K562 (cell line): ENCODE data around the gene MRPS24. TPM values are rescaled to one million over a fixed set of nuclear protein-coding genes. Genes with fewer than 3 reads are reported as not detected.
A peak's percentile ranks its signal among the peaks of the same experiment; 100 is the strongest.

Source experiments
- ATAC-seq: fragments of 200-7000 bp; cut with Tn5 transposase; 3 replicates; pipeline ENCODE4 v1.9.1; 2020; ENCODE audit warnings: moderate library complexity
- BruUV-seq: library from RNA; stranded (reverse); fragments of 400-500 nt; replicated peaks from 2 replicates; lab custom pipeline; 2021; lab: Mats Ljungman, UMichigan
- CTCF ChIA-PET: fragments of 300-600 bp; formaldehyde crosslinking; extraction: SDS; loops from one replicate; lab custom pipeline; 2021; ENCODE audit warnings: low intra/inter-chr PET ratio; lab: Yijun Ruan, JAX
- POLR2A ChIA-PET: fragments of 300-600, 350-650 bp; sonication (Branson Sonifier 250); formaldehyde crosslinking; extraction: SDS; loops from one replicate; lab custom pipeline; 2021; ENCODE audit warnings: antibody characterized with exemption, inconsistent platforms; lab: Yijun Ruan, JAX
- DNase-seq, 4 experiments: peaks; one replicate each; pipeline versions ENCODE4 v3.0.0 to v3.0.0-alpha.2; 2011 to 2018; ENCODE audit warnings: low spot score in 3 of 4, mixed read lengths in 3 of 4; ENCODE audit errors: extremely low read depth in 1 of 4
- FAIRE-seq: peaks from 2 replicates; lab custom pipeline; 2011; peaks lifted over from hg19 to GRCh38; lab: Jason Lieb, UNC
- H2AFZ ChIP-seq: 2 replicates; pipeline ENCODE4 v1.6.0; 2011; ENCODE audit warnings: low read depth, low read length, control low read depth, inconsistent platforms
- H3K27ac ChIP-seq: fragments of 200-600 bp; 3 replicates; pipeline ENCODE4 v1.8.0; 2011; ENCODE audit warnings: low read depth, mild to moderate bottlenecking, control low read depth, inconsistent platforms, low read length, moderate library complexity, mixed read lengths; ENCODE audit errors: extremely low read depth
- H3K27me3 ChIP-seq, 2 experiments: fragments of 300-600 bp in 1 of 2; 2 replicates in 1 of 2; 3 replicates in 1 of 2; pipeline versions ENCODE4 v1.6.0 to v1.8.0; 2011; ENCODE audit warnings: inconsistent platforms in 2 of 2, low read length in 2 of 2, mild to moderate bottlenecking in 1 of 2, mixed read lengths in 1 of 2, moderate library complexity in 1 of 2; ENCODE audit not compliant: control insufficient read depth in 2 of 2, insufficient read depth in 2 of 2
- H3K36me3 ChIP-seq: fragments of 300-600 bp; 3 replicates; pipeline ENCODE4 v1.8.0; 2011; ENCODE audit warnings: mild to moderate bottlenecking, low read length, inconsistent platforms; ENCODE audit not compliant: control insufficient read depth, insufficient read depth
- H3K4me1 ChIP-seq, 2 experiments: fragments of 200-600 bp in 1 of 2; replicated peaks in 1 of 2; 2 replicates in 1 of 2; 3 replicates in 1 of 2; pipeline versions ENCODE4 v1.5.1 to v1.8.0; 2011; ENCODE audit warnings: inconsistent platforms in 2 of 2, low read length in 2 of 2, mild to moderate bottlenecking in 1 of 2, mixed read lengths in 1 of 2, moderate library complexity in 1 of 2; ENCODE audit not compliant: control insufficient read depth in 2 of 2, insufficient read depth in 2 of 2
- H3K4me2 ChIP-seq: 2 replicates; pipeline ENCODE4 v1.6.1; 2011; ENCODE audit warnings: low read length, control low read depth, inconsistent platforms, mixed read lengths; ENCODE audit not compliant: insufficient read depth
- H3K4me3 ChIP-seq: fragments of 200-600 bp; sonication (generic), shearing (Covaris generic); 2 replicates; pipeline ENCODE4 v1.5.1; 2016; ENCODE audit warnings: control low read depth, inconsistent platforms
- H3K79me2 ChIP-seq: fragments of 200-600 bp; 3 replicates; pipeline ENCODE4 v1.8.0; 2011; ENCODE audit warnings: low read length, inconsistent platforms; ENCODE audit not compliant: control insufficient read depth, insufficient read depth
- H3K9ac ChIP-seq, 2 experiments: 2 replicates each; pipeline versions ENCODE4 v1.6.0 to v1.6.1; 2011; ENCODE audit warnings: low read depth in 2 of 2, low read length in 2 of 2, control low read depth in 1 of 2, inconsistent platforms in 1 of 2, mild to moderate bottlenecking in 1 of 2, mixed read lengths in 1 of 2; ENCODE audit not compliant: insufficient read depth in 1 of 2
- H3K9me1 ChIP-seq: one replicate; pipeline ENCODE4 v1.6.0; 2011; ENCODE audit warnings: inconsistent platforms, mild to moderate bottlenecking, low read length, moderate library complexity; ENCODE audit not compliant: control insufficient read depth, insufficient read depth
- H3K9me3 ChIP-seq: replicated peaks from 2 replicates; pipeline ENCODE4 v1.5.1; 2011; ENCODE audit warnings: low read depth, low read length, inconsistent platforms; ENCODE audit not compliant: control insufficient read depth, insufficient read depth
- H4K20me1 ChIP-seq: replicated peaks from 2 replicates; pipeline ENCODE4 v1.6.1; 2011; ENCODE audit warnings: low read length, inconsistent platforms, mixed read lengths; ENCODE audit not compliant: control insufficient read depth, insufficient read depth
- ESRRA ChIP-seq: fragments of 450-650 bp; IDR thresholded peaks from 2 replicates; pipeline ENCODE4 v1.6.1; 2014; ENCODE audit warnings: low read depth, mild to moderate bottlenecking, moderate library complexity, borderline replicate concordance
- LCOR ChIP-seq: sonication (generic); formaldehyde crosslinking; IDR thresholded peaks from 2 replicates; pipeline ENCODE4 v1.8.0; 2022; ENCODE audit warnings: mild to moderate bottlenecking, missing genetic modification reagents
- SREBF2 ChIP-seq: sonication (generic); formaldehyde crosslinking; IDR thresholded peaks from 2 replicates; pipeline ENCODE4 v1.4.0; 2020; ENCODE audit warnings: mild to moderate bottlenecking, missing genetic modification reagents
- ZNF384 ChIP-seq: IDR thresholded peaks from 2 replicates; pipeline ENCODE4 v1.6.1; 2012; ENCODE audit warnings: low read depth, low read length, improper control_type of control experiment
- WGBS: fragments of 100-300 bp; shearing (Covaris generic); methylation state at CpG from one replicate; pipeline ENCODE4 v1.1.6; 2016; ENCODE audit warnings: low coverage, mixed read lengths; ENCODE audit not compliant: insufficient coverage; ENCODE audit errors: missing lambda C conversion rate; 5-methylcytosine and 5-hydroxymethylcytosine counted together
- in situ Hi-C: fragments of 300-500 bp; cut with MboI; formaldehyde crosslinking; loops from 4 replicates; pipeline ENCODE4 v1.15.0; 2018; ENCODE audit warnings: inconsistent platforms, mixed read lengths
- intact Hi-C: fragments of 100-400 bp; cut with micrococcal nuclease; formaldehyde crosslinking; loops from 2 replicates; pipeline ENCODE4 v1.14.2; 2022
- polyA plus RNA-seq, 8 experiments: library from polyadenylated mRNA; depleted of rRNA in 4 of 8; stranded (reverse) in 5 of 8; unstranded in 3 of 8; fragments of >200 nt; fragmentation: Nextera tagmentation in 2 of 8; fragmentation: Illumina TruSeq in 1 of 8; extraction: Ambion mirVana in 2 of 8; extraction: Trizol in 1 of 8; gene quantifications; 2 replicates each; pipeline versions ENCODE4 v1.2.1 to v1.2.3, GENCODE V29; 2011 to 2014; ENCODE audit warnings: inconsistent platforms in 1 of 8, missing spikeins in 1 of 8
- total RNA-seq, 7 experiments: library from RNA; depleted of rRNA in 6 of 7; stranded (reverse); fragments of >200 nt in 6 of 7; fragmentation: Illumina TruSeq in 2 of 7; extraction: Trizol in 2 of 7; gene quantifications; 2 replicates each; pipeline versions ENCODE4 v1.2.1 to v1.2.3, GENCODE V29; 2011 to 2021; ENCODE audit warnings: low replicate concordance in 1 of 7

The MRPS24 gene
- total and polyA plus RNA-seq, 9 of the 15 experiments (the other 6 are each of a cell fraction or from before 2014, with no cell fraction given): 51.4 to 214 (median 169) TPM

DNA sequence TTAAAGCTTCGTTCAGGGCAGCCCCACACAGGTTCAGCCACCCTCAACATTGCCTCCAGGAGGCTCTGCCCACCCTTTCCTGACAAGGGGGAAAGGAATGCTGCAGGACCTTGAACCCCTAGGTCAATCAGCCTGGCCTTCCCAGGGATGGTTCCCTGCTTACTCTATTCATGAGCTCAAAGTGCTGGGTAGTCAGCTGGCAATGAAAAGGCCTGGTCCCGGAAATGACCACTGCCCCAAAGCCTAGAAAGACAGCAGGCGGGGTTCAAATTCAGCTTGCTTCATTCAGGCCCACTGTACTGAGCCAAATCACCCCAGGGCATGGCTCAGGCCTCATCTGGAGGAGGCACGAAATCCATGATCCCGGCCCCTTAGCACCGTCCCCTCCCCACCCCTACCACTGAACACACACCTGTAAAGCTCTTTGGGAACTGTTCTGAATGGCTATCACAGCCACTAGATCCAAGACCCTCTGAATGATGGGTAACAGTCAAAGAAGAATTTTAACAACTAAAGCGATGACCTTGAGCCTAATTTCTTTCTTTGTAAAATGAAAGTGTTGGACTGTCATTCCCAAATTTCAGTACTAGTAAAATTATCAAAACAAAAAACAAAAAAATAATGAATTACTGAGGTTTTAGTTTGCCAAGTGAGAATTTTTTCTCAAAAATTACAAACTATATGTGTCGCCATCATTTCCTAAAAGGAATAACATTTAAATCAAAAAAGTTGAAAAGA, 36.1 kb upstream of the MRPS24 start:
- ChIA-PET CTCF (interaction anchor here (0.5 kb wide), 1 partner anchor 29 kb away, joined by 3 read pairs; no protein-coding TSS in a partner anchor), POLR2A (interaction anchor here (0.9 to 1.7 kb wide), 5 partner anchors 14 to 246 kb away, joined by 3 to 7 read pairs (median 4); partner anchors contain the start of genes MRPS24 and UBE2D4)
- intact Hi-C loops: no loop called here
- Histone ChIP-seq H3K4me3 (peak overlapping the region; percentile 57), H3K9me3 (no peaks in the 10 kb centered on the region), H3K36me3 (peaks cover 7% of the 10 kb centered on the region; the same call in 2 of the 3 replicates), H2AFZ (peak overlapping the region; percentile 77), H3K4me2 (peak overlapping the region; percentile 68), H3K27me3 (no peaks in the 10 kb centered on the region)
- peak; percentile 46 for ATAC-seq
- no peak for TF ChIP-seq SREBF2 (CRISPR knock-in tag)
- 0 out of 2 replicates have a peak, but pooled peaks have one; percentile 25 for TF ChIP-seq ZNF384
- 0 out of 2 replicates have a peak, but pooled peaks have one; percentile 8 for TF ChIP-seq ESRRA
- 0 out of 2 replicates have a peak, but pooled peaks have one; percentile 14 for TF ChIP-seq LCOR (CRISPR knock-in tag)
- TF ChIP-seq, all 486 proteins: peak for 3
- H3K9ac ChIP-seq: peak overlapping the region; percentile 70 to 97
- no peaks in the 10 kb centered on the region for H3K9me1 ChIP-seq
- peaks cover 15 to 26% of the 10 kb centered on the region in 2 experiments for H3K4me1 ChIP-seq
- peaks cover 54% of the 10 kb centered on the region for H3K79me2 ChIP-seq
- peak in 2 of 4 experiments; percentile 16 to 28 for DNase-seq
- peak overlapping the region; percentile 63; the same call in 2 of the 3 replicates for H3K27ac ChIP-seq
- peaks cover 28% of the 10 kb centered on the region; the same call in 1 of the 2 replicates for H4K20me1 ChIP-seq
- no peak for FAIRE-seq
- 23% methylated on average over 8 of the region's 8 CpGs for WGBS
- no TSS peak for BruUV-seq
- in situ Hi-C loops: no loop called here
